ENCODE data around the gene RAB21.
A peak's percentile ranks its signal among the peaks of the same experiment; 100 is the strongest.

Gene RAB21

GRCh38 chr12:71828813-71829212, 74.2 kb downstream of the RAB21 start:
- Histone ChIP-seq H3K27me3 (ENCODE audit: insufficient read depth, low read length, poor library complexity, severe bottlenecking) (no peaks in the 10 kb centered on the region), H3K4me2 (ENCODE audit: low read depth, low read length, poor library complexity, severe bottlenecking) (no peak overlapping the region), H2AFZ (ENCODE audit: low read length) (no peak overlapping the region), H4K20me1 (ENCODE audit: insufficient read depth, low read length, poor library complexity, severe bottlenecking) (no peaks in the 10 kb centered on the region), H3K9me3 (ENCODE audit: insufficient read depth, low read depth, low read length) (no peaks in the 10 kb centered on the region), H3K79me2 (ENCODE audit: insufficient read depth, low read length) (no peaks in the 10 kb centered on the region), H3K4me3 (ENCODE audit: low read length, poor library complexity, severe bottlenecking) (no peak overlapping the region), H3F3A (ENCODE audit: low read depth) (no peaks in the 10 kb centered on the region), H3K9me2 (replicated peaks; ENCODE audit: low read depth, low read length) (no peaks in the 10 kb centered on the region), H3K36me3 (ENCODE audit: insufficient read depth, low read length) (no peaks in the 10 kb centered on the region), H3K4me1 (ENCODE audit: insufficient read depth, low read length, poor library complexity, severe bottlenecking) (no peaks in the 10 kb centered on the region), H3K9ac (ENCODE audit: low read depth, low read length, poor library complexity, severe bottlenecking) (no peak overlapping the region)
- TF ChIP-seq EZH2phosphoT487 (IDR thresholded peaks at IDR 0.05; ENCODE audit: borderline replicate concordance): no peak
- no peak for TF ChIP-seq CTCF (conservative IDR thresholded peaks at IDR 0.05; ENCODE audit: low read length)

DNA sequence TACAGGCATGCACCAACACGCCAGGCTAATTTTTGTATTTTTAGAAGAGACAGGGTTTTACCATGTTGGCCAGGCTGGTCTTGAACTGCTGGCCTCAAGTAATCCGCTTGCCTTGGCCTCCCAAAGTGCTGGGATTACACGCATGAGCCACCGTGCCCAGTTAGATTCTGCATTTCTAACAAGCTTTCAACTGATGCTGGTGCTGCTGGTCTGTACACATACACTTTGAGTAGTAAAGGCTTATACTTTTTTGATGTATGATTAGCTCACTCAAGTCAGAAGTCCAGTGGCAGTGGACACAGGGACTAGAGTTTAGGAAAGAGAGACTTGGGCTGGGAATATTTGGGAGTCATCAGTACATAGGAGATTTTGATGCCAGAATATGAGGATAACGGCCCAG, 82.7 kb downstream of the RAB21 start:
- H4K20me1 ChIP-seq (ENCODE audit: insufficient read depth, low read length, poor library complexity, severe bottlenecking): peaks cover 23% of the 10 kb centered on the region
- H3K9ac ChIP-seq (ENCODE audit: low read depth, low read length, poor library complexity, severe bottlenecking): no peak overlapping the region
- no peaks in the 10 kb centered on the region for H3K36me3 ChIP-seq (ENCODE audit: insufficient read depth, low read length)
- peaks cover 36% of the 10 kb centered on the region for H3K79me2 ChIP-seq (ENCODE audit: insufficient read depth, low read length)
- H3K9me2 ChIP-seq (replicated peaks; ENCODE audit: low read depth, low read length): no peaks in the 10 kb centered on the region
- peaks cover 29% of the 10 kb centered on the region for H3K4me1 ChIP-seq (ENCODE audit: insufficient read depth, low read length, poor library complexity, severe bottlenecking)
- no peaks in the 10 kb centered on the region for H3F3A ChIP-seq (ENCODE audit: low read depth)
- no peak overlapping the region for H3K4me2 ChIP-seq (ENCODE audit: low read depth, low read length, poor library complexity, severe bottlenecking)
- no peaks in the 10 kb centered on the region for H3K27me3 ChIP-seq (ENCODE audit: insufficient read depth, low read length, poor library complexity, severe bottlenecking)
- H3K4me3 ChIP-seq (ENCODE audit: low read length, poor library complexity, severe bottlenecking): no peak overlapping the region
- no peaks in the 10 kb centered on the region for H3K9me3 ChIP-seq (ENCODE audit: insufficient read depth, low read depth, low read length)
- TF ChIP-seq EZH2phosphoT487 (IDR thresholded peaks at IDR 0.05; ENCODE audit: borderline replicate concordance) (no peak), CTCF (conservative IDR thresholded peaks at IDR 0.05; ENCODE audit: low read length) (no peak)
- no peak overlapping the region for H2AFZ ChIP-seq (ENCODE audit: low read length)

DNA sequence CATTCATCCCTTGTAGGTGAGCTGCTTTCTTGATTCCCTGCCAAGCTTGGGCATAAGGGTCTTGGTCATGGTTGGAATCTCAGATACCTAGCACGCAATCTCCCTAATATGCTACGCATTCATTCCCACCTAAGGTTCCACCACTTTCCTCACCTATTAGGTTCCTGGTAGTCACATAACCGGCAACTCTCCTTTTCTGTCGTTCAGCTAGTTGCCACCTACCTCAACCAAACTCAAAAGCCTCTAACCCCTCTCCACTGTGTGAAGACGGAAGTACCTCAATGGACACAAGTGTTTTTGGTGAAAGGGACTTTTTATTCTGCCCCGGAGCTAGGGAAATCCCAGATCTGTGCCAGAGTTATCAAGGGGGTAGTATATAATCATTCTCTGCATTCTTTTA, 83.6 kb downstream of the RAB21 start:
- Histone ChIP-seq H3K4me1 (ENCODE audit: insufficient read depth, low read length, poor library complexity, severe bottlenecking) (peaks cover 32% of the 10 kb centered on the region), H3K4me2 (ENCODE audit: low read depth, low read length, poor library complexity, severe bottlenecking) (peak overlapping the region; percentile 73), H3K9me3 (ENCODE audit: insufficient read depth, low read depth, low read length) (no peaks in the 10 kb centered on the region), H3K9ac (ENCODE audit: low read depth, low read length, poor library complexity, severe bottlenecking) (no peak overlapping the region), H3K4me3 (ENCODE audit: low read length, poor library complexity, severe bottlenecking) (no peak overlapping the region), H3K27me3 (ENCODE audit: insufficient read depth, low read length, poor library complexity, severe bottlenecking) (no peaks in the 10 kb centered on the region), H3K79me2 (ENCODE audit: insufficient read depth, low read length) (peaks cover 45% of the 10 kb centered on the region), H3K36me3 (ENCODE audit: insufficient read depth, low read length) (no peaks in the 10 kb centered on the region), H3K9me2 (replicated peaks; ENCODE audit: low read depth, low read length) (no peaks in the 10 kb centered on the region), H2AFZ (ENCODE audit: low read length) (no peak overlapping the region), H3F3A (ENCODE audit: low read depth) (no peaks in the 10 kb centered on the region), H4K20me1 (ENCODE audit: insufficient read depth, low read length, poor library complexity, severe bottlenecking) (peaks cover 28% of the 10 kb centered on the region)
- TF ChIP-seq CTCF (conservative IDR thresholded peaks at IDR 0.05; ENCODE audit: low read length) (no peak), EZH2phosphoT487 (IDR thresholded peaks at IDR 0.05; ENCODE audit: borderline replicate concordance) (no peak)
